Hepatocyte (in vitro differentiated cells): ENCODE measurements around the gene C16orf89. TPM values are rescaled to one million over a fixed set of nuclear protein-coding genes. Genes with fewer than 3 reads are reported as not detected.

Experiments
- DNase-seq: peaks from one replicate; pipeline ENCODE4 v3.0.0-alpha.2; 2016; ENCODE audit warnings: low spot score
- H2AFZ ChIP-seq: fragments of 200-600 bp; sonication (generic); 2 replicates; pipeline ENCODE4 v1.6.0; 2016; ENCODE audit warnings: antibody characterized with exemption, mild to moderate bottlenecking
- H3K27ac ChIP-seq: fragments of 200-600 bp; sonication (generic); 2 replicates; pipeline ENCODE4 v1.5.1; 2016; ENCODE audit warnings: mild to moderate bottlenecking
- H3K27me3 ChIP-seq: fragments of 200-600 bp; sonication (generic); 2 replicates; pipeline ENCODE4 v1.6.1; 2016
- H3K36me3 ChIP-seq: fragments of 200-600 bp; sonication (generic); replicated peaks from 2 replicates; pipeline ENCODE4 v1.5.1; 2016; ENCODE audit warnings: low read depth; ENCODE audit not compliant: insufficient read depth
- H3K4me1 ChIP-seq: fragments of 200-600 bp; sonication (generic); 2 replicates; pipeline ENCODE4 v1.5.1; 2016; ENCODE audit warnings: mild to moderate bottlenecking, moderate library complexity; ENCODE audit not compliant: insufficient read depth
- H3K4me2 ChIP-seq: fragments of 200-600 bp; sonication (generic); 2 replicates; pipeline ENCODE4 v1.6.0; 2016
- H3K4me3 ChIP-seq: fragments of 200-600 bp; sonication (generic); 2 replicates; pipeline ENCODE4 v1.5.1; 2016; ENCODE audit warnings: mild to moderate bottlenecking
- H3K79me2 ChIP-seq: fragments of 200-600 bp; sonication (generic); 2 replicates; pipeline ENCODE4 v1.6.0; 2017; ENCODE audit warnings: mild to moderate bottlenecking
- H3K9me2 ChIP-seq: fragments of 200-600 bp; sonication (generic); replicated peaks from 2 replicates; pipeline ENCODE4 v1.6.0; 2017; ENCODE audit warnings: mild to moderate bottlenecking; ENCODE audit not compliant: insufficient read depth
- H3K9me3 ChIP-seq: fragments of 200-600 bp; sonication (generic); 2 replicates; pipeline ENCODE4 v1.5.1; 2016; ENCODE audit warnings: low read depth, mild to moderate bottlenecking
- H4K20me1 ChIP-seq: fragments of 200-600 bp; sonication (generic); 2 replicates; pipeline ENCODE4 v1.6.0; 2016; ENCODE audit warnings: mild to moderate bottlenecking; ENCODE audit not compliant: insufficient read depth, poor library complexity, severe bottlenecking
- EZH2 ChIP-seq: fragments of 200-600 bp; sonication (generic); IDR thresholded peaks from 2 replicates; pipeline ENCODE4 v1.6.1; 2016; ENCODE audit warnings: antibody characterized with exemption, mild to moderate bottlenecking, borderline replicate concordance
- EZH2phosphoT487 ChIP-seq: fragments of 200-600 bp; sonication (generic); IDR thresholded peaks from one replicate; pipeline ENCODE4 v1.6.1; 2018; ENCODE audit warnings: antibody characterized with exemption, mild to moderate bottlenecking, low read depth, moderate library complexity; ENCODE audit not compliant: unreplicated experiment, severe bottlenecking
- WGBS: methylation state at CpG from one replicate; pipeline ENCODE4 v1.1.6; 2016; ENCODE audit warnings: low lambda C conversion rate; ENCODE audit errors: missing lambda C conversion rate; 5-methylcytosine and 5-hydroxymethylcytosine counted together
- polyA plus RNA-seq: library from polyadenylated mRNA; unstranded; fragments of >200 nt; fragmentation: Nextera tagmentation; extraction: Ambion mirVana; gene quantifications from 2 replicates; pipeline ENCODE4 v1.2.1, GENCODE V29; 2016
- total RNA-seq: library from RNA; depleted of rRNA; stranded (reverse); fragments of >200 nt; gene quantifications from 2 replicates; pipeline ENCODE4 v1.2.3, GENCODE V29; 2014
- TF ChIP-seq, protein P1 (sequence below): fragments of 200-600 bp; sonication (generic); IDR thresholded peaks from 2 replicates; pipeline ENCODE4 v1.5.1; 2016; ENCODE audit warnings: antibody characterized with exemption, mild to moderate bottlenecking; ENCODE audit not compliant: poor library complexity

Gene C16orf89
- total and polyA plus RNA-seq, 2 experiments from 2014 or later = 1.1 to 3.8 TPM

DNA sequence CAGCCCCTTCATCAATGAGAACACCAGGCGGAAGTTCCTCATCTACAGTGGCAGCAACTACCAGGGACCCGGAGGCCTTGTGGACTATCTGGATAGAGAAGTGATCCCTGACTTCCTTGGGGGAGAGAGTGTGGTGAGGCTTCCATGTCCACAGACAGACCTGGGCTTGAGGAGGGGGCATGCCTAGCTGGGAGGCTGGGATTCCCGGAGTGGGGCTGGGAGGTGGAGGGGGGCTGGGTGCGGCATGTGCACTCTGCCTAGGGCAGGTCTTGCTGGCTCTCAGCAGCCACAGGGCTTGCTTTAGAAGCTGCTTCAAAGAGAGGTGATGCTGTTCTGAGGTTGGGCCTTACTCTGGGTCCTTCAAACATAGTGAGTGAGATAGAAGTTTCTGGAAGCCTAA, 59.8 kb downstream of the C16orf89 start:
- H3K9me2 ChIP-seq = no peaks in the 10 kb centered on the region
- no peaks in the 10 kb centered on the region for H3K79me2 ChIP-seq
- TF ChIP-seq, protein P1, sequence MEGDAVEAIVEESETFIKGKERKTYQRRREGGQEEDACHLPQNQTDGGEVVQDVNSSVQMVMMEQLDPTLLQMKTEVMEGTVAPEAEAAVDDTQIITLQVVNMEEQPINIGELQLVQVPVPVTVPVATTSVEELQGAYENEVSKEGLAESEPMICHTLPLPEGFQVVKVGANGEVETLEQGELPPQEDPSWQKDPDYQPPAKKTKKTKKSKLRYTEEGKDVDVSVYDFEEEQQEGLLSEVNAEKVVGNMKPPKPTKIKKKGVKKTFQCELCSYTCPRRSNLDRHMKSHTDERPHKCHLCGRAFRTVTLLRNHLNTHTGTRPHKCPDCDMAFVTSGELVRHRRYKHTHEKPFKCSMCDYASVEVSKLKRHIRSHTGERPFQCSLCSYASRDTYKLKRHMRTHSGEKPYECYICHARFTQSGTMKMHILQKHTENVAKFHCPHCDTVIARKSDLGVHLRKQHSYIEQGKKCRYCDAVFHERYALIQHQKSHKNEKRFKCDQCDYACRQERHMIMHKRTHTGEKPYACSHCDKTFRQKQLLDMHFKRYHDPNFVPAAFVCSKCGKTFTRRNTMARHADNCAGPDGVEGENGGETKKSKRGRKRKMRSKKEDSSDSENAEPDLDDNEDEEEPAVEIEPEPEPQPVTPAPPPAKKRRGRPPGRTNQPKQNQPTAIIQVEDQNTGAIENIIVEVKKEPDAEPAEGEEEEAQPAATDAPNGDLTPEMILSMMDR = no peak
- TF ChIP-seq EZH2phosphoT487 = no peak
- TF ChIP-seq EZH2 = no peak
- H3K4me3 ChIP-seq = no peak overlapping the region
- no peak overlapping the region for H3K27ac ChIP-seq
- H3K36me3 ChIP-seq = no peaks in the 10 kb centered on the region
- no peaks in the 10 kb centered on the region for H4K20me1 ChIP-seq
- no peak for DNase-seq
- no peaks in the 10 kb centered on the region for H3K27me3 ChIP-seq
- 69% methylated on average over 4 of the region's 4 CpGs for WGBS
- no peak overlapping the region for H3K4me2 ChIP-seq
- no peaks in the 10 kb centered on the region for H3K9me3 ChIP-seq
- no peaks in the 10 kb centered on the region for H3K4me1 ChIP-seq
- no peak overlapping the region for H2AFZ ChIP-seq

DNA sequence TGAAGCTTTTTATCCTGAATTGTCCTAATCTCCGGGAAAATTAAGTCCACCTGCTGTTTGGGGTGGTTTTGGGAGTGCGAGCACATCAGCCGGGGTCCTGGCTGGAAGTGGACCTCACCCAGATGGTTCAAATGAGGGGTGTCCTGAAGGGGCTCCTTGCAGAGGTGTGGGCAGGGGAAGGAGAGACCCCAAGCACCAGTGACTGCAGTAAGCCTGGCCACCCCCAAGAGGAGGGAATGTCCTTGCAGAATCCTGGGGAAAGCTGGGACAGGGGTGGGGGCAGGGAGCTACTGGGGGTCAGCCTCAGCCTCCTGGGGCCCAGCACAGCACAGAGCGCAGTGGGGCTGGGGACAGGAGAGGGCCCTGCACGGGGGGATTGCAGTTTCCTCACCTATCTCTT, 61.4 kb downstream of the C16orf89 start:
- WGBS = 76% methylated on average over 5 of the region's 5 CpGs
- TF ChIP-seq EZH2 (no peak), EZH2phosphoT487 (no peak)
- TF ChIP-seq, protein P1 = no peak
- H4K20me1 ChIP-seq = no peaks in the 10 kb centered on the region
- no peak overlapping the region for H2AFZ ChIP-seq
- no peaks in the 10 kb centered on the region for H3K79me2 ChIP-seq
- DNase-seq = no peak
- H3K36me3 ChIP-seq = no peaks in the 10 kb centered on the region
- no peak overlapping the region for H3K4me2 ChIP-seq
- H3K27me3 ChIP-seq = no peaks in the 10 kb centered on the region
- no peaks in the 10 kb centered on the region for H3K9me2 ChIP-seq
- H3K4me1 ChIP-seq = no peaks in the 10 kb centered on the region
- no peak overlapping the region for H3K27ac ChIP-seq
- H3K4me3 ChIP-seq = no peak overlapping the region
- no peaks in the 10 kb centered on the region for H3K9me3 ChIP-seq

DNA sequence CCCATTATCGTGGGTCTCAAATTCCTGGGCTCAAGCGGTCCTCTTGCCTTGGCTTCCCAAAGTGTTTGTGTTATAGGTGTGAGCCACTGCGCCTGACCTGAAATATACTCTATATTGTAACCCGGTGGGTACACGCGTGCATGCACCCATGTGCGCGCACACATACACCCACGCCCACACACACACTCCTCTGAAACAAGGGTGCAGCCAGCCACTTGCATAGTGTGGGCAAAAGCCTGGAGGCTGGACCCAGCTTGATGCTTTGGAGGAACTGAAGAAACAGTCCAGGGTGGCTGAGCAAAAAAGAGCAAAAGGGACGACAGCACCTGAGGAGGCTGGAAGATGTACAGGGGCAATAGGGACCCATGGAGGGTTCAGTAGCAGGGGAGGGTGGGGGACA, 61.9 kb downstream of the C16orf89 start:
- H3K27ac ChIP-seq = no peak overlapping the region
- no peak for DNase-seq
- TF ChIP-seq, protein P1 = no peak
- TF ChIP-seq EZH2phosphoT487 (no peak), EZH2 (no peak)
- WGBS = 94% methylated on average over 10 of the region's 10 CpGs
- H3K36me3 ChIP-seq = no peaks in the 10 kb centered on the region
- H3K27me3 ChIP-seq = no peaks in the 10 kb centered on the region
- no peak overlapping the region for H3K4me3 ChIP-seq
- no peaks in the 10 kb centered on the region for H3K4me1 ChIP-seq
- H3K79me2 ChIP-seq = no peaks in the 10 kb centered on the region
- H3K9me3 ChIP-seq = no peaks in the 10 kb centered on the region
- no peaks in the 10 kb centered on the region for H3K9me2 ChIP-seq
- no peaks in the 10 kb centered on the region for H4K20me1 ChIP-seq
- no peak overlapping the region for H3K4me2 ChIP-seq
- no peak overlapping the region for H2AFZ ChIP-seq

DNA sequence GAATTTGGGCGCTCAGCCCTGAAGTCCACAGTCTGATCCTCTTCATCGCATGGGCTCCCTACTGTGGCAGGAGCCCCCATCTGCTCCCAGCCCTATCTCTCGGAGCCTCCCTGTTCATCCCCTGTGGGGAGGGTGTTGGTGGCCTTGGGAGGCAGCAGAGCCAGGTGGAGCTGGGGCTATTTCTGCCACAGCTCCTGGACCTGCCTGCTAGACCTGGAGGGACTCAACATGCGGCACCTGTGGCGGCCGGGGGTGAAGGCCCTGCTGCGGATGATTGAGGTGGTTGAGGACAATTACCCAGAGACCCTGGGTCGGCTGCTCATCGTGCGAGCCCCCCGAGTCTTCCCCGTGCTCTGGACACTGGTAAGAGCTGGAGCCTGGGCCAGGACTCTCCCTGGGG, 62.5 kb downstream of the C16orf89 start:
- no peaks in the 10 kb centered on the region for H3K36me3 ChIP-seq
- 92% methylated on average over 12 of the region's 12 CpGs for WGBS
- no peak overlapping the region for H2AFZ ChIP-seq
- H3K27me3 ChIP-seq = no peaks in the 10 kb centered on the region
- H4K20me1 ChIP-seq = no peaks in the 10 kb centered on the region
- no peak overlapping the region for H3K4me3 ChIP-seq
- no peak overlapping the region for H3K27ac ChIP-seq
- no peaks in the 10 kb centered on the region for H3K9me3 ChIP-seq
- H3K4me2 ChIP-seq = no peak overlapping the region
- H3K9me2 ChIP-seq = no peaks in the 10 kb centered on the region
- H3K4me1 ChIP-seq = no peaks in the 10 kb centered on the region
- TF ChIP-seq, protein P1 = no peak
- TF ChIP-seq EZH2phosphoT487 (no peak), EZH2 (no peak)
- no peaks in the 10 kb centered on the region for H3K79me2 ChIP-seq
- DNase-seq = no peak
